GM18907 (cell line): ENCODE data around the gene GDF11.

Experiments used
- ATAC-seq: cut with Tn5 transposase; IDR thresholded peaks from one replicate; pipeline ENCODE4 v1.9.1; 2021; ENCODE audit warnings: mild to moderate bottlenecking, moderate library complexity; ENCODE audit not compliant: unreplicated experiment

Gene GDF11

DNA sequence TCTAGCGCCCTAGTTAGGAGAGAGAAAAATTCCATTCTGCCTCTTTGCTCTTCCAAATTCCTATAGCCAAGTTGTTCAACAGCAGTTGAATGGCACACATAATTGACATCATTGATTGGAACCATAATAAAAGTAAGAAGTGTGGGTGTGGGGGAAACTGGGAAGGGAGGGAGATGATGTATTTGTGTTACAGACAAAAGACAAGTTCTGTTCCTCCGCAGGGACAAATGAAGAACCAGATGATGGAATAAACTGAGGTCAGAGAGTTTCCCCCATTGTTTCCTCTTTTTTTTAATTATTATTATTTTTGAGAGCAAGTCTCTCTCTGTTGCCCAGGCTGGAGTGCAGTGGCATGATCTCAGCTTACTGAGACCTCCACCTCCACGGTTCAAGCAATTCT lies 34.9 kb downstream of the GDF11 start:
- ATAC-seq, result no peak

DNA sequence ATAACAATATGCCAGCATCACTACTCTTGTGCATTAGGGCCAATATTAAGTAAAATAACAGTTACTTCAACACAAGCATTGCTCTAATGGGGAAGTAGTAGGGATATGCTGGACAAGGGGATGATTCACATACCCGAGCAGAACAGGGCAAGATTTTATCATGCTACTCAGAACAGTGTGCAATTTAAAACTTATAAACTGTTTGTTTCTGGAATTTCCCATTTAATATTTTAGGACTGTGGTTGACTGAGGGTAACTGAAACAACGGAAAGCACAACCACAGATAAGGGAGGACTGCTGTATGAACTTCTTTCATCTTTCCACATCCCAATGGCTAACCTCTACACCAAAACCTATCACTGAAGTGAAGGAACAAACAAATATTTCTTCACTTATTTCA lies 37.8 kb downstream of the GDF11 start:
- no peak for ATAC-seq

- ATAC-seq, result no peak
Observed at GRCh38 chr12:55788546-55788945, 45.6 kb downstream of the GDF11 start.

DNA sequence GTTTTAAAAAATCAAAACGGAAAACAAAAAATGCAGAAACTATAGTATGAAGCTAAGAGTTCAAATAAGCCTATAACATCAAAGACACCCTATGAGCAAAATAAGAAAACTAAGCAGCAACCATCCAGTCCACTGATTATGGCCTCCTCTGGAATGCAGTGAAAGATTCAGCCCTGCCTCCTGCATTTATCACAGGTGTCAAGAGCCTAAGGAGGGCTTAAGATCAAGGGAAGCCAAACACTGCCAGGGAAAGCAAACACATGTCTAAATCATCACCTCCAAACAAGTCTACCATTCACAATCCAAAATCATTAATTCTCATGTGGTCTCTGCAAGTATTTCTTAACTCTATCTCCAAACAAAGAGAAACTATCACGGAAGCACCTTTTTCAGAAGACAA lies 46.2 kb downstream of the GDF11 start:
- no peak for ATAC-seq

DNA sequence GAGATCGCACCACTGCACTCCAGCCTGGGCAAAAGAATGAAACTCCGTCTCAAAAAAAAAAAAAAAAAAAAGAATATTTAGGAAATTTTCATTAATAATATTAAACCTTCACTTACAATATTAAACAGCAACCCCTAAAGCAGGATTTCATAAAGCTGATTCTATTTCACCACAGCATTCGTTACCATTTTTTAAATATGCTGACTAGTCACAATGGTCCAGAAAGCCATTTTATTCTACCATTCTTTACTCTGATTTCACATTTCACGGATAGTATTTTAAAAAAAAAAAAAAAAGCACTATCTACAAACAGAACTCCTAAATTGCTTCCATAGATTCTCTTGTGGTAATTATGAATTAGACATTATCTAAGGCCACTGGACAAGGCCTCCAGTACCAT lies 47.0 kb downstream of the GDF11 start:
- no peak for ATAC-seq

DNA sequence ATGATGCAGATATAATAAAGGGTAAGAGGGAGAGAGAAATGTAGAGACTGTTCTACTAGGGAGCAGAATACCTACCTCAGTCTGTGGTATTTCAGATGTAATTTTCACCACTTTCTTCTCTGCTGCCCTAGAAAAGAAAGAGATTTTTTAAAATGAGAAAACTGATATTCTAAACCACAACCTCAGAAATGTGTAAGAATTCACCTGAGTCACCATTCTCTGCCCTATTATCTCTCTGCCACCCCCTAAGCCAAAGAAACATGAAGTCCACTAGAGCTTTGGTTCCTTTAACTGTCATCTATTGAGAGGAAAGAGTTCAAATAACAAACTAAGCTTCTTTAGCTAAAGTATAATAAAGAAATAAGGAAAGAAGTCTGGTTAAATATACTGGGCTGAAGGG lies 53.0 kb downstream of the GDF11 start:
- no peak for ATAC-seq

DNA sequence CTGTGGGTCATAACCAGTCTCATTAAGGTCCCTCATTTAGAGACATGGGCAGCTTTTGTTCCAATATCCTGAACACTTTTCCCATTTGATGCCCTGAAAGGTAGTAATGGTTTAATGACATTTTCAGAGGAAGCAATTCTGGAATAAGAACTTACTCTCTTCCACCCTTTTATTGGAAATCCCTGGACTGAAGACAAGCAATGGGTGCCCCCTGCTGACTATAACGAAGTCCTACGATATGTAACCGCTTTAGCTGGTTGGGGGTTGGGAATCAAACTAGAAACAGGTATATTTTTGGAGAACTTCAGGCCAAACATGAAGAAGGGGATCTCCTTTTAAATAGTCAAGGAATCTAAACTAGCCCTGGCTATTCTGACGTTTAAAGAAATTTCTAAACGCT lies 54.1 kb downstream of the GDF11 start:
- ATAC-seq, result no peak

- ATAC-seq, result no peak
Observed at GRCh38 chr12:55797550-55797949, 54.6 kb downstream of the GDF11 start.
